ENCODE data around the gene CD59.
"Not testable (repeated sequence)": the region's sequence is repeated elsewhere in the genome, so short reads cannot be mapped to it uniquely, and the experiment has no call there.

The CD59 gene

DNA sequence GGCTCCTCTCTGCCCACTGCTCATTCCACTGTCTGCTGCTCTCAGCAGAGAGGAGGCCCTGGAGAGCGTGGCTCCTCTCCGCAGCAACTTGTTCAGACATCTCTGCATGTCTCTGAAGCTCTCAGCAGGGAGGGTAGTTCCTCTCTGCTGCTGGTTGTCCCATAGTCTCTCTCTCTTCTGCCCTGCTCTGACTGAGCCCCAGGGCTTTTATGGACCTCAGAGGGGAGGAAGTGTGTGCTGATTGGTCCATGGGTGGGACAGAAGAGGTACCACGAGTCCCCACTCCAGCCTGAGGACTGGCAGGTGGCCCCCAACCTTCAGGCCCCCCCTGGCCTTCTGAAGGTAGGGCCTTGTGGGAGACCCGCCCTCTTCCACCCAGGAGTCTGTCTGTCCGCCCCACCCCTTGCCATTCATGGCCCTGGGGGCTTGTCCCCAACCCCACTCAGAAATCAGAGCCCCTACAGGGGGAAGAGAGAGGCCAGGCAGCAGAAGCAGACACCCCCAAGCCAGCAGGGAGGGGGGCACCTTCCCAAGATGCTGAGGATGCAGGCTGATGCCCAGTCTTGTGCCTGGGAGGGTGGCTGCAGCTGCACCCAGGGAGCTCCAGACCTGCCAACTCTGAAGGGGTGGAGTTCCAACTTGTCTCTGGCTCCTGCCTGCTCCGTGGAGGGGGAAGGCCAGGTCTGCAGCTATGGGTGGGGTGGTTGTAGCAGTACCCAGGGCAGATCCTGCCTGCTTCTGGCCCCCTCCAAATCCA is 70.7 kb downstream of the CD59 start:
- no peak for DNase-seq

- no peak for DNase-seq
These were observed 71.4 kb downstream of the CD59 start for GRCh38 chr11:33664827-33665226.

- DNase-seq: no peak
These were observed 72.1 kb downstream of the CD59 start for GRCh38 chr11:33664166-33664565.

DNA sequence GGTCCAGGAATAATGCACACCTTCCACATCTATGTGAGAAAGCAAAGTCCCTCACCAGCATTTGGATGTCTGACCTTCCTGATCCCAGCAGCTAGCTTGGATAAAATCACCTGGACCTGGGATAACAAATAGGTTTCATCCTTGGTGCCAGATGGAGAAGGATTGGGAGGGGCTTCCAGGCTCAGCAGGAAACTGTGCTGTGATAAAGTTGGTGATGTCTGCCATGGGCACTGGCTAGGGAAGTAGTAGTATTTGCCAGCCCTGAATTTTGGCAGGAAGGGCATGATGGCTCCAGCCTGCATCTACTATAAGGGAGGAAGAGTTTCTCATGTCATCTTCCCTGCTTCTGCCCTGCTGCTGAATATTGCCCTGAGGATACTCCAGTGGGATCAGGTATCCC is 73.1 kb downstream of the CD59 start:
- DNase-seq: no peak

GRCh38 chr11:33661526-33661925 is 74.7 kb downstream of the CD59 start:
- DNase-seq: not testable (repeated sequence)

GRCh38 chr11:33660962-33661361 is 75.3 kb downstream of the CD59 start:
- no peak for DNase-seq

DNA sequence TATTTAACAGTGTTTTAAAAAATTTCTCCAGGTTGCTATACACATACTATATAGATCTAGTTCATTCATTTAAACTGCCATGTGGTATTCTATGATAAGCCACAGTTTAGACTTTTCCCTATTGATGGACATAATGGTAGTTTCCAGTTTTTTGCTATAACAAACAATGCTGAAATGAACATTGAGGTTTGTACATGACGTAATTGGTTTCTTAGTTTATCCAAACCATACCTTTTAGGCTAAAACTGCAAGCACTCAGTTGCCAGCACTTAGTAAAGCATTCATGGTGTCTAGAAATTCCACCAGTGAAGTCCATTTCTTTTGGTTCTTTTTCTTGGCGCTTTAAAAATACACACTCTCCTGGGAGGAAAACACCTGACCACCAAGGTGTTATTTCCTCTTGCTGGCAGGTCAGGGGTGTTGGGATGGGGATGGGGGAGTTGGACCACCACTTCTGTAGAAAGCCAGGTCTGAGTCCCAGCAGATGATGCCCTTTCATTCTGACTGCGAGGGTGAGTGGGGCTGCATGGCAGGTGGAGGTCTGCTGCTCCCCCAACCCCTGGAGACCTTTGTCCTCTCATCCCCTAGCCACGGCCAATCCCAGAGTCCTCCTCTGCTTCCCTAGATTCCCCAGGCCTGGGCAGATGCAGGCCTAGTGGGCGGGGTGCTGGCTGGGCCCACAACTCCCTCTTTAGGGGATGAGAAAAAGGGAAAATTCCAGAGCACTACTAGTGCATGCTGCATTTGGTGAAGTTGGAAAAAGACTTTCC is 76.7 kb downstream of the CD59 start:
- DNase-seq: no peak

GRCh38 chr11:33658195-33658900 is 77.9 kb downstream of the CD59 start:
- DNase-seq: no peak

DNA sequence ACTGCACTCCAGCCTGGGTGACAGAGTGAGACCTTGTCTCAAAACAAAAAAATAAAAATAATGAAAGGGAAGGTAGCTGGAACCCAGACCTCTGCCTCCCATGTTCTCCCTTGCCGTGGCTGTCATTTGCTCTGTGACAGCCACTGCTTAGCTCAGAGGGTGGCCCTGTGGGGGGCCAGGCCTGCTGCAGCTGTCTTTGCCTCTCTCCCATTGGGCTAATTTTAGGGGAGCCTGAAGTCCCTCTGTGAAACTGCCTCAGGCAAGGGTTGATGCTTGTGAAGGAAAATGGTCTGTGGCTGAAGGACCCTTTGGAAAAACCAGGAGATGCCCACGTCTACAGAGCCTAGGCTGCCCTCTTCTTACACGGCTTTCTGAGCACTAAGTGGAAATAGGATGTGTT is 78.5 kb downstream of the CD59 start:
- no peak for DNase-seq

DNA sequence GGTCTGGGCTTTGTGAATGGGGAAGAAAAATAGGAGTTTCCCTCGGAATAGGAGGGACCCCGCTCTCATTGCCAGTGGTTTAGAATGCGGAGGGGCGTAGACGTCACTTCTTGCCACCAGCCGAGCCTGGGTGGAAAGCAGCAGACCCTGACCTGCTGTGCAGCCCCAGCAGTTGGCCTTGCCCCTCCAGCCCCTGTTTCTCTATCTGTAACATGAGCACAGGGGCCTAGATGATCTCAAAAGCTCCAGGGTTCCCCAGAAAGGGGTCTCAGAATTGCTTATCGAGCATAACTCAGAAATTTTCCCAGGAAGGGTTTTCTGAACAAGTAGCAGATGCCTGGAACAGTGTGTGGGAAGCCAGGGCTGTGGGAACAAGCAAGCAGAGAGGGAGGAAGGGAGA is 79.5 kb downstream of the CD59 start:
- no peak for DNase-seq

- no peak for DNase-seq
These were observed 80.2 kb downstream of the CD59 start for GRCh38 chr11:33655842-33656600.

DNA sequence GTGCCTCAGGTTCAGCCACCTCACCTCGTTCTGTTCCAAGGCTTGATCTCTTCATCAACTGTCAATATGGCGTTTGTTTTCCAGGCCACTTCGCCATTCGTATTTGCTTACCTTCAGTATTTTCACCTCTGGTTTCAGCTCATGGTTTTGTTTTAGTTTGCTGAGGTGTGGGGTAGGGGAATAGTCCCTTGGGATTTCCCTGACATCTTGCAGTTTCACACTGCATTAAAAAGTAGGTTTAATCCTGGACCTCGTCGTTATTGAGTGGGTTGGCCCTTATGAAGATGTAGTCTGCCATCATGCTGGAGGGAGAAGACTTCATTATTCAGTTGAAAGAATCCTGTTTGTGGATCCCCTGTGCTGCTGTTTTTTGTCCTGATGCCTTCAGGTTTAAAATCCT is 81.6 kb downstream of the CD59 start:
- DNase-seq: no peak
